ENCODE measurements around the gene MBD3.
"Not testable (repeated sequence)": the region's sequence is repeated elsewhere in the genome, so short reads cannot be mapped to it uniquely, and the experiment has no call there.

DNA sequence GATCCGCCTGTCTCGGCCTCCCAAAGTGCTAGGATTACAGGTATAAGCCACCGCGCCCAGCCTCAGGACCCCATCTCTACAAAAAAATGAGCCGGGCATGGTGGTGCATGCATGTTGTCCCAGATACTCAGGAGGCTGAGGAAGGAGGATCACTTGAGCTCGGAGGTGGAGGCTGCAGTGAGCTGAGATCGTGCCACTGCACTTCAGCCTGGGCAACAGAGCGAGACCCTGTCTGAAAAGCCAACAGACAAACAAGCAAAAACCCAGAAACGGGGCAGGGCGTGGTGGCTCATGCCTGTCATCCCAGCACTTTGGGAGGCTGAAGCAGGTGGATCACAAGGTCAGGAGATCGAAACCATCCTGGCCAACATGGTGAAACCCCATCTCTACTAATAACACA is 61.8 kb downstream of the MBD3 start:
- TF ChIP-seq, protein P1, sequence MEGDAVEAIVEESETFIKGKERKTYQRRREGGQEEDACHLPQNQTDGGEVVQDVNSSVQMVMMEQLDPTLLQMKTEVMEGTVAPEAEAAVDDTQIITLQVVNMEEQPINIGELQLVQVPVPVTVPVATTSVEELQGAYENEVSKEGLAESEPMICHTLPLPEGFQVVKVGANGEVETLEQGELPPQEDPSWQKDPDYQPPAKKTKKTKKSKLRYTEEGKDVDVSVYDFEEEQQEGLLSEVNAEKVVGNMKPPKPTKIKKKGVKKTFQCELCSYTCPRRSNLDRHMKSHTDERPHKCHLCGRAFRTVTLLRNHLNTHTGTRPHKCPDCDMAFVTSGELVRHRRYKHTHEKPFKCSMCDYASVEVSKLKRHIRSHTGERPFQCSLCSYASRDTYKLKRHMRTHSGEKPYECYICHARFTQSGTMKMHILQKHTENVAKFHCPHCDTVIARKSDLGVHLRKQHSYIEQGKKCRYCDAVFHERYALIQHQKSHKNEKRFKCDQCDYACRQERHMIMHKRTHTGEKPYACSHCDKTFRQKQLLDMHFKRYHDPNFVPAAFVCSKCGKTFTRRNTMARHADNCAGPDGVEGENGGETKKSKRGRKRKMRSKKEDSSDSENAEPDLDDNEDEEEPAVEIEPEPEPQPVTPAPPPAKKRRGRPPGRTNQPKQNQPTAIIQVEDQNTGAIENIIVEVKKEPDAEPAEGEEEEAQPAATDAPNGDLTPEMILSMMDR (IDR thresholded peaks at IDR 0.05), result not testable (repeated sequence)
- not testable (repeated sequence) for TF ChIP-seq POLR2AphosphoS5, POLR2A (IDR thresholded peaks at IDR 0.05)
